ENCODE measurements around the gene SMLR1. TPM values are rescaled to one million over a fixed set of nuclear protein-coding genes. Genes with fewer than 3 reads are reported as not detected.

Gene SMLR1
- total and polyA plus RNA-seq, 8 donors = 0.73 TPM; not detected in 7

GRCh38 chr6:130781557-130781956, 45.6 kb upstream of the SMLR1 start:
- peaks cover 0 to 19% (median 5%) of the 10 kb centered on the region in 4 donors for H3K4me1 ChIP-seq
- no peaks in the 10 kb centered on the region for H3K9me3 ChIP-seq
- WGBS, 5 donors = 80 to 89% (median 88%) methylated on average over 3 of the region's 3 CpGs
- intact Hi-C loops (cut with DNase I; ENCODE audit: low total_unique reads) = no loop called here
- peak in 1 of 2 donors; percentile 23 for DNase-seq
- H3K27me3 ChIP-seq = no peaks in the 10 kb centered on the region
- H3K4me3 ChIP-seq = no peak overlapping the region
- H3K36me3 ChIP-seq = no peaks in the 10 kb centered on the region
- no peak overlapping the region for H3K27ac ChIP-seq
- no peak for TF ChIP-seq EP300 (IDR thresholded peaks at IDR 0.05)
- TF ChIP-seq POLR2A (IDR thresholded peaks at IDR 0.05) = no peak
- TF ChIP-seq POLR2AphosphoS5 (IDR thresholded peaks at IDR 0.05) = no peak
- no peak for TF ChIP-seq CTCF (IDR thresholded peaks at IDR 0.05)

- WGBS, 5 donors = 59 to 67% (median 62%) methylated on average over 2 of the region's 2 CpGs
- DNase-seq = no peak
- intact Hi-C loops (cut with DNase I; ENCODE audit: low total_unique reads) = no loop called here
- H3K9me3 ChIP-seq = no peaks in the 10 kb centered on the region
- H3K36me3 ChIP-seq = no peaks in the 10 kb centered on the region
- TF ChIP-seq POLR2AphosphoS5 (IDR thresholded peaks at IDR 0.05) (no peak), POLR2A (IDR thresholded peaks at IDR 0.05) (no peak), EP300 (IDR thresholded peaks at IDR 0.05) (no peak), CTCF (IDR thresholded peaks at IDR 0.05) (no peak)
- H3K4me1 ChIP-seq = peaks cover 0 to 16% (median 5%) of the 10 kb centered on the region in 4 donors
- no peak overlapping the region for H3K27ac ChIP-seq
- H3K4me3 ChIP-seq = no peak overlapping the region
- H3K27me3 ChIP-seq = no peaks in the 10 kb centered on the region
Measured at GRCh38 chr6:130783416-130784107, 43.6 kb upstream of the SMLR1 start.

GRCh38 chr6:130787726-130788500, 39.3 kb upstream of the SMLR1 start:
- TF ChIP-seq EP300 (IDR thresholded peaks at IDR 0.05) = no peak
- TF ChIP-seq POLR2AphosphoS5 (IDR thresholded peaks at IDR 0.05) = no peak
- TF ChIP-seq CTCF (IDR thresholded peaks at IDR 0.05) = no peak
- no peak for TF ChIP-seq POLR2A (IDR thresholded peaks at IDR 0.05)
- WGBS, 5 donors = 71 to 84% (median 83%) methylated on average over 3 of the region's 3 CpGs
- no peaks in the 10 kb centered on the region for H3K4me1 ChIP-seq
- H3K36me3 ChIP-seq = no peaks in the 10 kb centered on the region
- H3K27ac ChIP-seq = no peak overlapping the region
- no peaks in the 10 kb centered on the region for H3K27me3 ChIP-seq
- no peak overlapping the region for H3K4me3 ChIP-seq
- intact Hi-C loops (cut with DNase I; ENCODE audit: low total_unique reads) = no loop called here
- no peaks in the 10 kb centered on the region for H3K9me3 ChIP-seq
- no peak for DNase-seq

- WGBS, 5 donors = 75 to 80% (median 77%) methylated on average over 5 of the region's 5 CpGs
- no peak overlapping the region for H3K4me3 ChIP-seq
Measured at GRCh38 chr6:130788954-130789353, 38.3 kb upstream of the SMLR1 start.

More at GRCh38 chr6:130788954-130789353, 38.3 kb upstream of the SMLR1 start:
- TF ChIP-seq POLR2A (IDR thresholded peaks at IDR 0.05) = no peak
- TF ChIP-seq CTCF (IDR thresholded peaks at IDR 0.05) = no peak
- no peak for TF ChIP-seq POLR2AphosphoS5 (IDR thresholded peaks at IDR 0.05)
- TF ChIP-seq EP300 (IDR thresholded peaks at IDR 0.05) = no peak
- no peak for DNase-seq
- Histone ChIP-seq H3K36me3 (no peaks in the 10 kb centered on the region), H3K27ac (no peak overlapping the region), H3K9me3 (no peaks in the 10 kb centered on the region), H3K4me1 (no peaks in the 10 kb centered on the region), H3K27me3 (no peaks in the 10 kb centered on the region)
- intact Hi-C loops (cut with DNase I; ENCODE audit: low total_unique reads) = no loop called here
